GM19467 (cell line): Measurements from ENCODE around the gene OR5K3.
"Not testable (repeated sequence)": the region's sequence is repeated elsewhere in the genome, so short reads cannot be mapped to it uniquely, and the experiment has no call there.

ENCODE experiments used
- ATAC-seq: cut with Tn5 transposase; IDR thresholded peaks from one replicate; pipeline ENCODE4 v1.9.1; 2021; ENCODE audit warnings: mild to moderate bottlenecking, moderate library complexity; ENCODE audit not compliant: unreplicated experiment

The OR5K3 gene

GRCh38 chr3:98390366-98390765, at the start of gene OR5K3:
Gene OR5K3, plus strand, starts transcription at chr3:98390666. Its CDS starts 0 bp downstream, at chr3:98390666.
- ATAC-seq, result no peak

GRCh38 chr3:98341758-98342157, 48.7 kb upstream of the OR5K3 start:
- no peak for ATAC-seq

- no peak for ATAC-seq
These were observed 46.6 kb upstream of the OR5K3 start for GRCh38 chr3:98343647-98344507.

- no peak for ATAC-seq
These were observed 40.4 kb upstream of the OR5K3 start for GRCh38 chr3:98350082-98350481.

- ATAC-seq, result no peak
These were observed 36.9 kb upstream of the OR5K3 start, which contains the start of gene OR5K4 for GRCh38 chr3:98353554-98353953. Gene OR5K4, plus strand, starts transcription at chr3:98353854. Its CDS starts 0 bp downstream, at chr3:98353854.

GRCh38 chr3:98359250-98359649, 31.2 kb upstream of the OR5K3 start:
- no peak for ATAC-seq

GRCh38 chr3:98359993-98360675, 30.3 kb upstream of the OR5K3 start:
- no peak for ATAC-seq

- ATAC-seq, result no peak
These were observed 29.8 kb upstream of the OR5K3 start for GRCh38 chr3:98360681-98361080.

GRCh38 chr3:98361289-98361688, 29.2 kb upstream of the OR5K3 start:
- ATAC-seq, result no peak

GRCh38 chr3:98367464-98368246, 22.8 kb upstream of the OR5K3 start:
- no peak for ATAC-seq

- ATAC-seq, result no peak
These were observed 19.3 kb upstream of the OR5K3 start for GRCh38 chr3:98371186-98371585.

GRCh38 chr3:98371853-98372252, 18.6 kb upstream of the OR5K3 start:
- ATAC-seq, result no peak

- ATAC-seq, result no peak
These were observed 18.0 kb upstream of the OR5K3 start for GRCh38 chr3:98372445-98372844.

GRCh38 chr3:98376631-98377030, 13.8 kb upstream of the OR5K3 start:
- no peak for ATAC-seq

GRCh38 chr3:98388147-98388546, 2.3 kb upstream of the OR5K3 start:
- no peak for ATAC-seq

- ATAC-seq, result no peak
These were observed 4.6 kb downstream of the OR5K3 start for GRCh38 chr3:98395101-98395500.

- not testable (repeated sequence) for ATAC-seq
These were observed 6.0 kb downstream of the OR5K3 start for GRCh38 chr3:98396482-98396881.

GRCh38 chr3:98398513-98398912, 8.0 kb downstream of the OR5K3 start:
- no peak for ATAC-seq

GRCh38 chr3:98402507-98402906, 12.0 kb downstream of the OR5K3 start:
- no peak for ATAC-seq

GRCh38 chr3:98404010-98404409, 13.5 kb downstream of the OR5K3 start:
- no peak for ATAC-seq

- no peak for ATAC-seq
These were observed 15.6 kb downstream of the OR5K3 start for GRCh38 chr3:98406034-98406433.
